Coronary artery (tissue), 2 donors: Measurements from ENCODE around the gene RAB23.

ENCODE experiments used
- DNase-seq: peaks from one replicate; pipeline ENCODE4 v3.0.0-alpha.2; 2017; ENCODE audit warnings: low spot score
- H3K27ac ChIP-seq, 2 donors: fragments of 200-600 bp; sonication (generic); one replicate each; pipeline ENCODE4 v1.5.1; 2016 to 2019
- H3K4me3 ChIP-seq: fragments of 200-600 bp; sonication (generic); 2 replicates; pipeline ENCODE4 v1.5.1; 2016; ENCODE audit warnings: mild to moderate bottlenecking, moderate library complexity
- TF ChIP-seq, protein P1 (sequence below): fragments of 200-600 bp; sonication (generic); IDR thresholded peaks from one replicate; pipeline ENCODE4 v1.5.1; 2019; ENCODE audit warnings: antibody characterized with exemption

The RAB23 gene

DNA sequence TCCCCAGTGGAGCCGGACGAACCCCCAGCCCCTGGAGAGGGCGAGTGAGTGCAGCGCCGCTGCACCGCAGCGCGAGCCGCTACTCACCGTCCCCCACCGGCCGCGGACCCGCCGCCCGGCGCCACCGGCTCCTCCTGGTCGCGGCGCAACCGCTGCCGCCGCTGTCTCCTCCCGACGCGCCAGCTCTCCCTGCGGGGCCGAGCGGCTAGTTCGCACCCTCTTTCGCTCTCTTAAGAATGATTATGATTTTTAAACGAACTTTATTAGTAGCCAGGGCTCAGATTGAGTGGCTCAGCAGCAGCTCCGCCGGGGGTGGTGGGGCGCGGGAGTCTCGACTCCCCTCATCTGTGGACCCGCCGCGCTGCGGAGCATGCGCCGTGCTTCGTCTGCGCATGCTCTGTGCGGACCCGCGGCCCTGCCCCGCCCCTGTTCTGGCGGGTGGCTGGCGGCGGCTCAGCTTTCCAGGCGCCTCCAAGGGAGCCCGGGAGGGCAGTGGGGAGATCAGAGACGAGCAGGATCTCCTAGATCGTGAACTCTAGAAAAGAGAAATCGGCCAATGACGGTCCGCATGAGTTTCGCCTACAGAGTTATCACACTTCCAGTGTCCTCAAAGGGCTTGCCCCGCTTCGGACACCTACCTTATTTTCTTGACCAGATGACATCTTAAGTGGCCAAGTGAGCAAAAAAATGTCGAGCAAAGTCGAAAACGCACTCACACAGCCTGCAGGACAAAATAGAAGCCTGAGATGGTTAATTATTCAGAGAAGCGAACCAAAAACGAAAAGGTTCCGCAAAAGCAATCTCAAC is at the start of gene RAB23:
TSS of gene RAB23 (minus strand) at position 372 of the 807 bp plus-strand sequence. CDS start 11,927 bp downstream, outside the sequence.
- Histone ChIP-seq H3K27ac (peak within 1 kb of the TSS; percentile 94 to 95), H3K4me3 (peak within 1 kb of the TSS; percentile 90)
- peak; percentile 88 for DNase-seq
- TF ChIP-seq, protein P1, sequence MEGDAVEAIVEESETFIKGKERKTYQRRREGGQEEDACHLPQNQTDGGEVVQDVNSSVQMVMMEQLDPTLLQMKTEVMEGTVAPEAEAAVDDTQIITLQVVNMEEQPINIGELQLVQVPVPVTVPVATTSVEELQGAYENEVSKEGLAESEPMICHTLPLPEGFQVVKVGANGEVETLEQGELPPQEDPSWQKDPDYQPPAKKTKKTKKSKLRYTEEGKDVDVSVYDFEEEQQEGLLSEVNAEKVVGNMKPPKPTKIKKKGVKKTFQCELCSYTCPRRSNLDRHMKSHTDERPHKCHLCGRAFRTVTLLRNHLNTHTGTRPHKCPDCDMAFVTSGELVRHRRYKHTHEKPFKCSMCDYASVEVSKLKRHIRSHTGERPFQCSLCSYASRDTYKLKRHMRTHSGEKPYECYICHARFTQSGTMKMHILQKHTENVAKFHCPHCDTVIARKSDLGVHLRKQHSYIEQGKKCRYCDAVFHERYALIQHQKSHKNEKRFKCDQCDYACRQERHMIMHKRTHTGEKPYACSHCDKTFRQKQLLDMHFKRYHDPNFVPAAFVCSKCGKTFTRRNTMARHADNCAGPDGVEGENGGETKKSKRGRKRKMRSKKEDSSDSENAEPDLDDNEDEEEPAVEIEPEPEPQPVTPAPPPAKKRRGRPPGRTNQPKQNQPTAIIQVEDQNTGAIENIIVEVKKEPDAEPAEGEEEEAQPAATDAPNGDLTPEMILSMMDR, result peak; percentile 7

DNA sequence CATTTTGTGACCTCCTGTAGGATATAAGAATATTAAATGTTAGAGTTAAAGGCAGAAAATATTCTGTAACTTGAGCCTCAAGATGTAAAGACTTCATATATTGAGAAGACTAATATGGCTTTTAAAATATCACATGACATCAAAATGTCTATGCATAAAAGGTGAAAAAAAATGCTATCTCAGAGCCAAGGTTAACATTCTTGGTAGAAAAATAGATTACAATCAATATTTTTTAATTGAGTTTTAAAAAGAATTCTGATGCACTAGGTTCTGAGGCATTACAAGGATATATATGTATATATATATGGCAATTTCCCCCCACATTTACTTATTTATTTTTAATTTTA is 46.2 kb upstream of the RAB23 start:
- peak overlapping the region in 1 of 2 donors; percentile 81 for H3K27ac ChIP-seq
- no peak for DNase-seq

DNA sequence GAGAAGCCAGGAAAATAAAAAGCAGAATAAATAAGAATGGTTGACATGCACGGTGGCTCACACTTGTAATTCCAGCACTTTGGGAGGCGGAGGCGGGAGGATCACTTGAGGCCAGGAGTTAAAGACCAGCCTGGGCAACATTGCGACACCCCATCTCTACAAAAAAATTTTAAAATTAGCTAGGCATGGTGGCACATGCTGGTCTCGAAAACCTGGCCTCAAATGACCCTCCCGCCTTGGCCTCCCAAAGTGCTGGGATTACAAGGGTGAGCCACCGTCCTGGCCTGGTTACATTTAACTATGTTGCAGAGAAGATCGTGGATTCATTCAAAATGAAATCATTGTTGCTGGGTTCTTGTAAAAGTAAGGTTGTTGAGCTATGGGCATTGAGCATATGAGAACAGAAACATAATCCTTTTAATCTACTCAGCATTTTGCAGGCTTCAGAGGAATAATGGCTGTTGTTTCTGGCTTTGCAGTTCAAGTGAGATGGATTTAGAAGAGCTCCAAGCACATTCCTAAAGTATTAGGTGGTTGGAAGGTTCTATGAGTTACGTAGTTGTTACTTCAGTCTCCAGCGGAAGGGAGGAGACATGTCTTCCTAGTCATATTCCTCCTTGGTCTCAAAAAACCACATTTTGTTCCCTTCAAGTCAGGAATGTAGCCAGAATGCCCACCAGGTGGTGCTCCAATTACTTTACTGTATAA is 45.6 kb upstream of the RAB23 start:
- DNase-seq, result no peak
- Histone ChIP-seq H3K4me3 (no peak overlapping the region), H3K27ac (peak overlapping the region; percentile 37 to 81)
- TF ChIP-seq, protein P1, result no peak

More for the DNA sequence above, 46.2 kb upstream of the RAB23 start:
- no peak overlapping the region for H3K4me3 ChIP-seq
- TF ChIP-seq, protein P1, result no peak

DNA sequence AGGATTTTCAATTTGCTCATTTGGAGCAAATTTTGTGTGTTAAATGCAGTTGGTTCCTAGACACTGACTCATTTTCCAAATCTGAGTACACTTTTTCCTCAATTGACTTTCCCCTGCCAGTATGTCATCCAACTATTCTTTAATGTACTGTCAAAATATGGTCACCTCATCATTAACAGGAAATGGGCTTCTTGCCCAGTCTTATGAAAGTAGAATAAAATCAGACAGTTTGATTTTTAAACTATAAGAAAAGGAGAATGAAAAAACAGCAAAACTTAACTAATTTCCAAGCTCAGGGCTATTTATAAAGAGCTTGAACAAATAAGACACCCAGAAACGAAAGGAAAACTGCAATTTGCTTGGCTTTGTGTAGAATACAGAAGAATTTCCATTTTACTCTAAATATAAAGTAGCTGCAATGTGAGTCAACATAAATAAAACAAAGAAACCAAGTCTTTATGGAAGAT is 43.7 kb upstream of the RAB23 start:
- TF ChIP-seq, protein P1, result no peak
- no peak overlapping the region for H3K4me3 ChIP-seq
- no peak for DNase-seq
- peak overlapping the region in 1 of 2 donors; percentile 30 for H3K27ac ChIP-seq

- DNase-seq, result no peak
- Histone ChIP-seq H3K27ac (peak overlapping the region; percentile 79 to 81), H3K4me3 (no peak overlapping the region)
- TF ChIP-seq, protein P1, result no peak
Observed at GRCh38 chr6:57263739-57264138, 41.6 kb upstream of the RAB23 start.

DNA sequence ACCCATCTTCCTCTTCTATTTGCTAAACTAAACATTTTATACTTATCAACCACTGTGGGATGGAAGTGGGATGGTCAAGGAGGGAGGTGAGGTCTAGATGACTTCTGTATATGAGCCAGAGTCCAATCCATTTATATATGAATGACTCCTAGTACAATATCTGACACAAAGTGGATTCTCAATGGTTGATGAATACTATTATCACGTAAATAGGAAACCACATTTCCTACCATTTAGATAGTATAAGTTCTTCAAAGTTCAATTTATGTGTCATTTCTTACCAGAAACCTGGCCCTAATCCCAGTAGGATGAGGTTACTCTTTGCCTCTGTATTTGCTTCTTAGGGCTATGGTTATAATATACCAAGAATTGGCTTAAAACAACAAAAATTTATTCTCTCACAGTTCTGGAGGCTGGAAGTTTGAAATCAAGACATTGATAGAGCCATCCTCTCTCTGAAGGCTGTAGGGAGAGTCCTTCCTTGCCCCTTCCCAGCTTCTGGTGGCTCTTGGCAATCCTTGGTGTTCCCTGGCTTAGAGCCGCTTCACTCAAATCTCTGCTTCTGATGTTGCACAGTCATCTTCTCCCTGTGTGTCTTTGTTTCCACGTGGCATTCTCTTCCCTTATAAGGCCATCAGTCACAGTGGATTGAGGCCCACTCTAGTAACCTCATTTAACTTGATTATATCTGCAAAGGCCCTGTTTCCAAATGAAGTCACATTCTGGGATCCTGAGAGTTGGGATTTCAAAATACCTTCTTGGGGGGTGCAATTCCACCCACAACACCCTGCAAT is 41.0 kb upstream of the RAB23 start:
- DNase-seq, result no peak
- Histone ChIP-seq H3K27ac (peak overlapping the region; percentile 79 to 81), H3K4me3 (no peak overlapping the region)
- TF ChIP-seq, protein P1, result no peak
